B cell (primary cell): ENCODE data around the gene AKR1A1.

Experiments used
- EZH2 ChIP-seq: IDR thresholded peaks from 2 replicates; pipeline ENCODE4 v1.6.1; 2012; ENCODE audit warnings: borderline replicate concordance, low read depth, mild to moderate bottlenecking, moderate library complexity, low read length; ENCODE audit not compliant: insufficient read depth, poor library complexity, severe bottlenecking
- TF ChIP-seq, protein P1 (sequence below): fragments of 200-600 bp; IDR thresholded peaks from one replicate; pipeline ENCODE4 v1.8.0; 2022; ENCODE audit warnings: antibody characterized with exemption, mild to moderate bottlenecking

DNA sequence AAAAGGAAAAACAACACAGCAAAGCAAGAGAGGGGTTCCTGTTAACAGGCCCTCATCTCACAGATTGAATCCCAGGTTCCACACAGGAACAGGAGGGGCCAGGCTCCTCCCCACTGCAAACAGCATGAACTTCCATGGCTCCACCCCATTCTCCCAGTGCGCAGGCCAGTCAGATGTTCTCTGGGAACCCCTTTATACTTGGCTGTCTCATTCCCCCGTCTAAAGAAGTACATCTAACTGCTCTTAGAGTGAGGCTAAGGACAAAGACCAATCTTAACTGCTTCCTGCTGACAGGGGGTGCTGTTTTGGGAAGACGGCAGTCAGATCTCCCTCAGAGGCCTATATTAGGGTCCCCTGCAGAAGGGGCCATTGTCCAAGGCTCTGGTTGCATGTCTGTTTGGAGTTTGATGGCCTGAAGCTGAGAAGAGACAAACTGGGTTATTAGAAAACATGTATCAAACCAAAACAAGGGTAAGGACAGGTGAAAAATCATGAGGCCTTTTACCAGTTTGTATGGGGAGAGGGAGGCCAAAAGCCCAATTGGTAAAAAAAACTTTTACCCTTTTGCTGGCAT lies 22.7 kb downstream of the AKR1A1 start:
- TF ChIP-seq, protein P1, sequence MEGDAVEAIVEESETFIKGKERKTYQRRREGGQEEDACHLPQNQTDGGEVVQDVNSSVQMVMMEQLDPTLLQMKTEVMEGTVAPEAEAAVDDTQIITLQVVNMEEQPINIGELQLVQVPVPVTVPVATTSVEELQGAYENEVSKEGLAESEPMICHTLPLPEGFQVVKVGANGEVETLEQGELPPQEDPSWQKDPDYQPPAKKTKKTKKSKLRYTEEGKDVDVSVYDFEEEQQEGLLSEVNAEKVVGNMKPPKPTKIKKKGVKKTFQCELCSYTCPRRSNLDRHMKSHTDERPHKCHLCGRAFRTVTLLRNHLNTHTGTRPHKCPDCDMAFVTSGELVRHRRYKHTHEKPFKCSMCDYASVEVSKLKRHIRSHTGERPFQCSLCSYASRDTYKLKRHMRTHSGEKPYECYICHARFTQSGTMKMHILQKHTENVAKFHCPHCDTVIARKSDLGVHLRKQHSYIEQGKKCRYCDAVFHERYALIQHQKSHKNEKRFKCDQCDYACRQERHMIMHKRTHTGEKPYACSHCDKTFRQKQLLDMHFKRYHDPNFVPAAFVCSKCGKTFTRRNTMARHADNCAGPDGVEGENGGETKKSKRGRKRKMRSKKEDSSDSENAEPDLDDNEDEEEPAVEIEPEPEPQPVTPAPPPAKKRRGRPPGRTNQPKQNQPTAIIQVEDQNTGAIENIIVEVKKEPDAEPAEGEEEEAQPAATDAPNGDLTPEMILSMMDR = no peak
- TF ChIP-seq EZH2 = no peak
